A549 (cell line): ENCODE data around the gene LRRC41. TPM values are rescaled to one million over a fixed set of nuclear protein-coding genes. Genes with fewer than 3 reads are reported as not detected.

Experiments used
- ATAC-seq, 2 experiments: fragments of 200-7000 bp in 1 of 2; fragments of >200 bp in 1 of 2; cut with Nextera tagmentation in 1 of 2; cut with Tn5 transposase in 1 of 2; 3 replicates each; pipeline versions ENCODE4 v1.8.0 to v1.9.1; 2018 to 2020; ENCODE audit warnings: mild to moderate bottlenecking in 1 of 2, moderate library complexity in 1 of 2
- CTCF ChIA-PET: fragments of 300-600 bp; sonication (Branson Sonifier 250); formaldehyde crosslinking; extraction: SDS; loops from one replicate; lab custom pipeline; 2021; ENCODE audit warnings: antibody characterized with exemption, inconsistent platforms; lab: Yijun Ruan, JAX
- POLR2A ChIA-PET: fragments of 350-600 bp; formaldehyde crosslinking; extraction: SDS; loops from one replicate; lab custom pipeline; 2021; ENCODE audit warnings: antibody characterized with exemption, inconsistent platforms; lab: Yijun Ruan, JAX
- DNase-seq, 2 experiments: peaks; one replicate each; pipeline versions ENCODE4 v3.0.0 to v3.0.0-alpha.2; 2011 to 2016; ENCODE audit warnings: low read depth in 1 of 2, low spot score in 1 of 2
- FAIRE-seq: peaks from 2 replicates; lab custom pipeline; 2011; peaks lifted over from hg19 to GRCh38; lab: Jason Lieb, UNC
- H3K27ac ChIP-seq, 2 experiments: fragments of >200 bp; sonication (Bioruptor Twin); formaldehyde crosslinking; 3 replicates each; pipeline ENCODE4 v1.5.1; 2016 to 2017
- H3K4me1 ChIP-seq: fragments of >200 bp; sonication (Bioruptor Twin); formaldehyde crosslinking; 3 replicates; pipeline ENCODE4 v1.6.1; 2016
- H3K4me2 ChIP-seq: fragments of >200 bp; sonication (Bioruptor Twin); formaldehyde crosslinking; 3 replicates; pipeline ENCODE4 v1.6.1; 2016
- H3K4me3 ChIP-seq: fragments of >200 bp; sonication (Bioruptor Twin); formaldehyde crosslinking; 3 replicates; pipeline ENCODE4 v1.5.1; 2016
- H3K9me3 ChIP-seq: fragments of >200 bp; sonication (Bioruptor Twin); formaldehyde crosslinking; 3 replicates; pipeline ENCODE4 v1.6.1; 2016
- BHLHE40 ChIP-seq: IDR thresholded peaks from 2 replicates; pipeline ENCODE4 v1.6.1; 2012; ENCODE audit warnings: low read depth, low read length, inconsistent platforms
- CBX2 ChIP-seq: fragments of 200-600 bp; sonication (generic); IDR thresholded peaks from 2 replicates; pipeline ENCODE4 v1.6.1; 2016; ENCODE audit warnings: low read depth, mild to moderate bottlenecking, borderline replicate concordance
- CHD4 ChIP-seq: fragments of 200-600 bp; sonication (generic); IDR thresholded peaks from 2 replicates; pipeline ENCODE4 v1.6.1; 2016; ENCODE audit warnings: antibody characterized with exemption, mild to moderate bottlenecking, borderline replicate concordance
- EP300 ChIP-seq, 2 experiments: fragments of >200 bp; sonication (Bioruptor Twin); formaldehyde crosslinking; IDR thresholded peaks; 2 replicates in 1 of 2; 3 replicates in 1 of 2; pipeline ENCODE4 v1.6.1; 2016 to 2017
- FOSL2 ChIP-seq, 2 experiments: fragments of 450-650 bp in 1 of 2; fragments of >200 bp in 1 of 2; sonication (Bioruptor Twin) in 1 of 2; formaldehyde crosslinking; IDR thresholded peaks; 2 replicates each; pipeline versions ENCODE4 v1.5.0 to v1.6.1; 2016 to 2020; ENCODE audit warnings: mild to moderate bottlenecking in 1 of 2, moderate library complexity in 1 of 2
- GATA3 ChIP-seq: IDR thresholded peaks from 2 replicates; pipeline ENCODE4 v1.6.1; 2012; ENCODE audit warnings: borderline replicate concordance
- HDAC2 ChIP-seq: fragments of 200-600 bp; sonication (generic); IDR thresholded peaks from 2 replicates; pipeline ENCODE4 v1.6.1; 2016
- HOXB13 ChIP-seq: fragments of 250-450 bp; sonication (Bioruptor Pico); IDR thresholded peaks from 2 replicates; pipeline ENCODE4 v1.5.0; 2020; ENCODE audit warnings: low read depth, mild to moderate bottlenecking, moderate library complexity
- HOXB5 ChIP-seq: fragments of 250-450 bp; sonication (Bioruptor Pico); IDR thresholded peaks from 2 replicates; pipeline ENCODE4 v1.5.0; 2020; ENCODE audit warnings: mild to moderate bottlenecking, moderate library complexity
- JUN ChIP-seq, 2 experiments: fragments of >200 bp; sonication (Bioruptor Twin); formaldehyde crosslinking; IDR thresholded peaks; 2 replicates in 1 of 2; 3 replicates in 1 of 2; pipeline ENCODE4 v1.6.1; 2016 to 2017
- KDM1A ChIP-seq: fragments of 200-600 bp; sonication (generic); IDR thresholded peaks from 2 replicates; pipeline ENCODE4 v1.6.1; 2016; ENCODE audit warnings: low read depth, mild to moderate bottlenecking
- MYC ChIP-seq: IDR thresholded peaks from 2 replicates; pipeline ENCODE4 v1.6.1; 2012; ENCODE audit warnings: mild to moderate bottlenecking, inconsistent platforms, low read length, improper control_type of control experiment, borderline replicate concordance
- NFE2L2 ChIP-seq: fragments of 150-350 bp; conservative IDR thresholded peaks from 2 replicates; pipeline ENCODE4 v1.6.1; 2014; ENCODE audit warnings: low read length
- NPAS2 ChIP-seq: fragments of 250-450 bp; sonication (Bioruptor Pico); IDR thresholded peaks from 2 replicates; pipeline ENCODE4 v1.8.0; 2022; ENCODE audit warnings: mild to moderate bottlenecking, moderate library complexity, borderline replicate concordance
- NR3C1 ChIP-seq: fragments of >200 bp; sonication (Bioruptor Twin); formaldehyde crosslinking; IDR thresholded peaks from 3 replicates; pipeline ENCODE4 v1.6.1; 2017
- PHF8 ChIP-seq: fragments of 200-600 bp; sonication (generic); IDR thresholded peaks from 2 replicates; pipeline ENCODE4 v1.6.1; 2016; ENCODE audit warnings: low read depth, mild to moderate bottlenecking, antibody characterized with exemption, moderate library complexity, borderline replicate concordance
- POLR2A ChIP-seq: IDR thresholded peaks from 2 replicates; pipeline ENCODE4 v1.6.1; 2012; ENCODE audit warnings: mild to moderate bottlenecking, low read length
- POLR2AphosphoS2 ChIP-seq: conservative IDR thresholded peaks from 2 replicates; pipeline ENCODE4 v1.6.1; 2012; ENCODE audit warnings: low read length, improper control_type of control experiment, inconsistent platforms
- RCOR1 ChIP-seq: fragments of 150-350 bp; IDR thresholded peaks from 2 replicates; pipeline ENCODE4 v1.6.1; 2014; ENCODE audit warnings: antibody characterized with exemption, low read length, low read depth
- RFX5 ChIP-seq: fragments of 450-650 bp; IDR thresholded peaks from 2 replicates; pipeline ENCODE4 v1.7.1; 2014; ENCODE audit warnings: antibody characterized with exemption, mild to moderate bottlenecking, moderate library complexity
- SREBF2 ChIP-seq: fragments of 450-650 bp; IDR thresholded peaks from 2 replicates; pipeline ENCODE4 v1.6.1; 2014; ENCODE audit warnings: mild to moderate bottlenecking, moderate library complexity
- TFCP2L1 ChIP-seq: fragments of 250-450 bp; sonication (Bioruptor Pico); IDR thresholded peaks from 2 replicates; pipeline ENCODE4 v1.5.0; 2021; ENCODE audit warnings: mild to moderate bottlenecking
- TP53 ChIP-seq: fragments of 250-450 bp; sonication (Bioruptor Pico); IDR thresholded peaks from 2 replicates; pipeline ENCODE4 v1.5.0; 2021; ENCODE audit warnings: mild to moderate bottlenecking, moderate library complexity
- ZNF302 ChIP-seq: fragments of 250-450 bp; sonication (Bioruptor Pico); IDR thresholded peaks from 2 replicates; pipeline ENCODE4 v1.9.0; 2021; ENCODE audit warnings: inconsistent platforms, mild to moderate bottlenecking, moderate library complexity
- WGBS: methylation state at CpG from one replicate; pipeline ENCODE4 v1.1.6; 2017; ENCODE audit errors: missing lambda C conversion rate; 5-methylcytosine and 5-hydroxymethylcytosine counted together
- polyA minus RNA-seq: library from RNA; depleted of rRNA, polyadenylated mRNA; stranded (reverse); fragments of >200 nt; gene quantifications from 2 replicates; pipeline ENCODE4 v1.2.3, GENCODE V29; 2011; rRNA and poly(A)+ RNA removed
- polyA plus RNA-seq, 4 experiments: library from polyadenylated mRNA; depleted of rRNA in 3 of 4; stranded (reverse); fragments of >200 nt; fragmentation: RNase III in 1 of 4; extraction: RNeasy Plus Mini Kit Qiagen cat#74134 plus additional on column Dnase treatment in 1 of 4; gene quantifications; 2 replicates in 3 of 4; 3 replicates in 1 of 4; pipeline ENCODE4 v1.2.3, GENCODE V29; 2011 to 2017
- TF ChIP-seq, protein P1 (sequence below): fragments of >200 bp; sonication (Bioruptor Twin); formaldehyde crosslinking; IDR thresholded peaks from 2 replicates; pipeline ENCODE4 v1.6.1; 2016
- TF ChIP-seq, protein P2 (sequence below): fragments of >200 bp; sonication (Bioruptor Twin); formaldehyde crosslinking; IDR thresholded peaks from 3 replicates; pipeline ENCODE4 v1.6.1; 2016
- TF ChIP-seq, protein P3 (sequence below): IDR thresholded peaks from 2 replicates; pipeline ENCODE4 v1.6.1; 2012
- TF ChIP-seq, protein P4 (sequence below): fragments of 250-450 bp; sonication (Bioruptor Pico); IDR thresholded peaks from 2 replicates; pipeline ENCODE4 v1.5.0; 2020; ENCODE audit warnings: low read depth, mild to moderate bottlenecking, moderate library complexity

Gene LRRC41, protein sequence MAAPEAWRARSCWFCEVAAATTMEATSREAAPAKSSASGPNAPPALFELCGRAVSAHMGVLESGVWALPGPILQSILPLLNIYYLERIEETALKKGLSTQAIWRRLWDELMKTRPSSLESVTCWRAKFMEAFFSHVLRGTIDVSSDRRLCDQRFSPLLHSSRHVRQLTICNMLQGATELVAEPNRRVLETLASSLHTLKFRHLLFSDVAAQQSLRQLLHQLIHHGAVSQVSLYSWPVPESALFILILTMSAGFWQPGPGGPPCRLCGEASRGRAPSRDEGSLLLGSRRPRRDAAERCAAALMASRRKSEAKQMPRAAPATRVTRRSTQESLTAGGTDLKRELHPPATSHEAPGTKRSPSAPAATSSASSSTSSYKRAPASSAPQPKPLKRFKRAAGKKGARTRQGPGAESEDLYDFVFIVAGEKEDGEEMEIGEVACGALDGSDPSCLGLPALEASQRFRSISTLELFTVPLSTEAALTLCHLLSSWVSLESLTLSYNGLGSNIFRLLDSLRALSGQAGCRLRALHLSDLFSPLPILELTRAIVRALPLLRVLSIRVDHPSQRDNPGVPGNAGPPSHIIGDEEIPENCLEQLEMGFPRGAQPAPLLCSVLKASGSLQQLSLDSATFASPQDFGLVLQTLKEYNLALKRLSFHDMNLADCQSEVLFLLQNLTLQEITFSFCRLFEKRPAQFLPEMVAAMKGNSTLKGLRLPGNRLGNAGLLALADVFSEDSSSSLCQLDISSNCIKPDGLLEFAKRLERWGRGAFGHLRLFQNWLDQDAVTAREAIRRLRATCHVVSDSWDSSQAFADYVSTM
- polyA plus RNA-seq (2011; rRNA removed) (28.6 and 32.5 TPM in 2 replicates), polyA plus RNA-seq (2017; fragmentation: RNase III; extraction: RNeasy Plus Mini Kit Qiagen cat#74134 plus additional on column Dnase treatment) (30.1 to 34.1 TPM (median 33.4 TPM) in 3 replicates), polyA minus RNA-seq (46.0 and 47.6 TPM in 2 replicates)
- 27.0 and 41.8 TPM in 2 replicates for polyA plus RNA-seq (2012; cell fraction: cytosol; rRNA removed)
- polyA plus RNA-seq (2012; cell fraction: nucleus; rRNA removed): 57.0 and 61.6 TPM in 2 replicates

DNA sequence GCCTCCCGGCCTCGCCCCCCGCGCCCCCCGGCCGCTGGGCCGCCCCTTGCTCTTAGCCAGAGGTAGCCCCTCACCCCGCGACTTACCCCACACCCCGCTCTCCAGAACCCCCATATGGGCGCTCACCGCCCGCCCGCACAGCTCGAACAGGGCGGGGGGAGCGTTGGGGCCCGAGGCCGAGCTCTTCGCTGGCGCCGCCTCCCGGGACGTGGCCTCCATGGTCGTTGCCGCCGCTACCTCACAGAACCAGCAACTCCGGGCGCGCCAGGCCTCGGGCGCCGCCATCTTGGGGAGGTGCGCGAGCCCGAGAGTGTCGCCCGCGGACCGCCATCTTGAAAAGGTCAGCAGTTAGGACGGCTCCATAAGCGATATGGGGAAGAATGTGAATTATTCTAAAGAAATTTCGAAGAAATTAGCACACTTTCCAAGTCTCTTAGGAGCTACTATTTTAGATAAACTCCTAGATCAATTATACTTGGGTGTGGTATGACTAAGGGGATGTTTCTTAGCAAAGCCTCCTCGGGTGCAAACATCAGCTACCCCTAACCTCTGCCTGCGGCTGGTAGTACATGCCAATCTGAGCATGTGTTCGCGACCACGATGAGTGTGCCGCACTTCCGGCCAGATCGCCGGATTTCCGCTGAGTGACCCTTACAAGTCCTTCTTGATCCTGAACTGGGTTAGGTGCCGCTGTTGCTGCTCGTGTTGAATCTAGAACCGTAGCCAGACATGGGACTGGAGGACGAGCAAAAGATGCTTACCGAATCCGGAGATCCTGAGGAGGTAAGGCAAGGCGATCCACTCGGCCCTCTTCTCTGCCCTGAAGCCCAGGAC lies at the start of gene LRRC41, which contains the start of gene UQCRH:
LRRC41 (minus strand) TSS at position 579 of the 834 bp plus-strand sequence; CDS start at position 285, 294 bp downstream.
UQCRH (plus strand) TSS at position 661 of the 834 bp plus-strand sequence; CDS start at position 730, 69 bp downstream.
- POLR2A ChIA-PET: interaction anchor here (0.7 to 1.9 kb wide), 4 partner anchors 37 to 171 kb away, joined by 3 to 14 read pairs (median 6); partner anchors contain the start of genes NSUN4, PIK3R3 and RAD54L
- peak; percentile 87 to 91 for ATAC-seq
- H3K4me1 ChIP-seq: peaks cover 28% of the 10 kb centered on the region; the same call in 2 of the 3 replicates
- DNase-seq: peak; percentile 79 to 98
- WGBS: under 1% methylated on average over 23 of the region's 61 CpGs
- H3K4me2 ChIP-seq: peak within 1 kb of the TSS; percentile 90
- peak within 1 kb of the TSS; percentile 84 for H3K4me3 ChIP-seq
- CTCF ChIA-PET: interaction anchor here (0.7 to 2.6 kb wide), 5 partner anchors 8 to 45 kb away, joined by 3 to 17 read pairs (median 5); partner anchors contain the start of gene NSUN4
- TF ChIP-seq GATA3 (peak; percentile 72; the same call in 1 of the 2 replicates), POLR2A (peak; percentile 83), CHD4 (no peak), JUN (IDR thresholded peaks at IDR 0.05) (peak; percentile 76 to 89; a peak in 4 of 5 replicates), SREBF2 (no peak), POLR2AphosphoS2 (no peak), FOSL2 (IDR thresholded peaks at IDR 0.05) (no peak), FOSL2 (CRISPR knock-in tag; IDR thresholded peaks at IDR 0.05) (peak; percentile 44), ZNF302 (CRISPR knock-in tag) (no peak), PHF8 (peak; percentile 88), EP300 (IDR thresholded peaks at IDR 0.05) (no peak), HOXB13 (CRISPR knock-in tag) (no peak), NR3C1 (no peak), BHLHE40 (peak; percentile 79), HOXB5 (CRISPR knock-in tag) (0 out of 2 replicates have a peak, but pooled peaks have one; percentile 22), TP53 (CRISPR knock-in tag) (no peak), MYC (peak; percentile 79)
- TF ChIP-seq, protein P1, sequence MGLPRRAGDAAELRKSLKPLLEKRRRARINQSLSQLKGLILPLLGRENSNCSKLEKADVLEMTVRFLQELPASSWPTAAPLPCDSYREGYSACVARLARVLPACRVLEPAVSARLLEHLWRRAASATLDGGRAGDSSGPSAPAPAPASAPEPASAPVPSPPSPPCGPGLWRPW: no peak
- TF ChIP-seq, protein P2, sequence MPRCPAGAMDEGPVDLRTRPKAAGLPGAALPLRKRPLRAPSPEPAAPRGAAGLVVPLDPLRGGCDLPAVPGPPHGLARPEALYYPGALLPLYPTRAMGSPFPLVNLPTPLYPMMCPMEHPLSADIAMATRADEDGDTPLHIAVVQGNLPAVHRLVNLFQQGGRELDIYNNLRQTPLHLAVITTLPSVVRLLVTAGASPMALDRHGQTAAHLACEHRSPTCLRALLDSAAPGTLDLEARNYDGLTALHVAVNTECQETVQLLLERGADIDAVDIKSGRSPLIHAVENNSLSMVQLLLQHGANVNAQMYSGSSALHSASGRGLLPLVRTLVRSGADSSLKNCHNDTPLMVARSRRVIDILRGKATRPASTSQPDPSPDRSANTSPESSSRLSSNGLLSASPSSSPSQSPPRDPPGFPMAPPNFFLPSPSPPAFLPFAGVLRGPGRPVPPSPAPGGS: peak; percentile 38; the same call in 1 of the 3 replicates
- TF ChIP-seq, protein P3, sequence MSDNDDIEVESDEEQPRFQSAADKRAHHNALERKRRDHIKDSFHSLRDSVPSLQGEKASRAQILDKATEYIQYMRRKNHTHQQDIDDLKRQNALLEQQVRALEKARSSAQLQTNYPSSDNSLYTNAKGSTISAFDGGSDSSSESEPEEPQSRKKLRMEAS: peak; percentile 88
- FAIRE-seq: no peak
- H3K27ac ChIP-seq: peak within 1 kb of the TSS; percentile 98 to 99
- no peaks in the 10 kb centered on the region for H3K9me3 ChIP-seq

DNA sequence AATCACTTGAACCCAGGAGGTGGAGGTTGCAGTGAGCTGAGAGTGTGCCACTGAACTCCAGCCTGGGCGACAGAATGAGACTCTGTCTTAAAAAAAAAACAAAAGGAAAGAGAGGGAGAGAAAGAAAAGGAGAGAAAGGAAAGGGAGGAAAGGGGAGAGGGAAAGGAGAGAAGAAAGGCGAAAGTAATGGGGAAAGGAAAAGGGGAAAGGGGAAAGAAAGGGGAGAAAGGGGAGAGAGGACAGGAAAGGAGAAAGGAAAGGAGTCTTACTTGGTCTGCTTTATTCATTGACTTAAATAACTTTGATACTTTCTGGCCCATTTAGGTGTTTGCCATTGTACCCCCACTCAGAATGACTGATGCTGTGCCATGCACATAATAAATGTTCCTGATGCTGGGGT lies 48.9 kb upstream of the LRRC41 start:
- ChIA-PET CTCF (no interaction called here), POLR2A (no interaction called here)
- FAIRE-seq: no peak
- no peak for DNase-seq
- TF ChIP-seq MYC: no peak
- TF ChIP-seq NFE2L2: no peak
- no peak for TF ChIP-seq KDM1A
- TF ChIP-seq POLR2A: no peak
- TF ChIP-seq BHLHE40: no peak
- TF ChIP-seq, protein P1: no peak
- no peak for TF ChIP-seq CBX2
- TF ChIP-seq RCOR1: no peak
- no peak for TF ChIP-seq SREBF2
- no peak for TF ChIP-seq NPAS2 (CRISPR knock-in tag)
- TF ChIP-seq, protein P3: no peak
- TF ChIP-seq TFCP2L1 (CRISPR knock-in tag): no peak
- no peak for TF ChIP-seq HOXB13 (CRISPR knock-in tag)
- TF ChIP-seq, protein P4, sequence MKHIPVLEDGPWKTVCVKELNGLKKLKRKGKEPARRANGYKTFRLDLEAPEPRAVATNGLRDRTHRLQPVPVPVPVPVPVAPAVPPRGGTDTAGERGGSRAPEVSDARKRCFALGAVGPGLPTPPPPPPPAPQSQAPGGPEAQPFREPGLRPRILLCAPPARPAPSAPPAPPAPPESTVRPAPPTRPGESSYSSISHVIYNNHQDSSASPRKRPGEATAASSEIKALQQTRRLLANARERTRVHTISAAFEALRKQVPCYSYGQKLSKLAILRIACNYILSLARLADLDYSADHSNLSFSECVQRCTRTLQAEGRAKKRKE (CRISPR knock-in tag): no peak
- no peak for TF ChIP-seq HDAC2
- no peak for TF ChIP-seq POLR2AphosphoS2
- no peak for TF ChIP-seq TP53 (CRISPR knock-in tag)
- TF ChIP-seq RFX5: no peak
- Histone ChIP-seq H3K9me3 (no peaks in the 10 kb centered on the region), H3K4me1 (peaks cover 3% of the 10 kb centered on the region; the same call in 1 of the 3 replicates), H3K4me2 (no peak overlapping the region), H3K27ac (no peak overlapping the region), H3K4me3 (no peak overlapping the region)
- ATAC-seq: no peak
- WGBS: 64% methylated on average over 2 of the region's 2 CpGs
